Activated CD4-positive, alpha-beta T cell treated with anti-CD3 and anti-CD28 coated beads for 36 hours (primary cell): Measurements from ENCODE around the gene CD320. TPM values are rescaled to one million over a fixed set of nuclear protein-coding genes. Genes with fewer than 3 reads are reported as not detected.

Source experiments
- ATAC-seq: fragments of 200-7000 bp; cut with Tn5 transposase; one replicate; pipeline ENCODE4 v1.10.0; 2021; ENCODE audit warnings: mild to moderate bottlenecking, moderate library complexity
- CTCF ChIA-PET: fragments of 350-600 bp; sonication (Branson Sonifier 250); formaldehyde crosslinking; loops from one replicate; lab custom pipeline; 2021; ENCODE audit warnings: antibody characterized with exemption; lab: Charles Lee
- POLR2A ChIA-PET: fragments of 350-600 bp; sonication (Branson Sonifier 250); formaldehyde crosslinking; loops from one replicate; lab custom pipeline; 2021; ENCODE audit warnings: antibody characterized with exemption, inconsistent platforms; lab: Charles Lee
- DNase-seq: peaks from one replicate; pipeline ENCODE4 v3.0.0-alpha.2; 2020
- H3K27ac Mint-ChIP-seq: one replicate; pipeline ENCODE4 v1.8.0; 2021; ENCODE audit warnings: mixed read lengths
- H3K27me3 Mint-ChIP-seq: one replicate; pipeline ENCODE4 v1.8.0; 2021; ENCODE audit warnings: mixed read lengths
- H3K36me3 Mint-ChIP-seq: one replicate; pipeline ENCODE4 v1.8.0; 2021; ENCODE audit warnings: low read depth, mixed read lengths
- H3K4me1 Mint-ChIP-seq: one replicate; pipeline ENCODE4 v1.8.0; 2021; ENCODE audit warnings: mixed read lengths
- H3K4me3 Mint-ChIP-seq: one replicate; pipeline ENCODE4 v1.8.0; 2021; ENCODE audit warnings: mild to moderate bottlenecking, moderate library complexity, mixed read lengths
- H3K9me3 Mint-ChIP-seq: one replicate; pipeline ENCODE4 v1.8.0; 2021; ENCODE audit warnings: low read depth, mixed read lengths
- intact Hi-C, 2 experiments: fragments of 100-400 bp; cut with DNase I in 1 of 2; cut with micrococcal nuclease in 1 of 2; formaldehyde crosslinking; loops; one replicate each; pipeline versions ENCODE4 v1.14.2 to v1.15.1; 2022 to 2024; cut with DNase I, micrococcal nuclease
- total RNA-seq, 2 experiments: library from RNA; stranded (reverse); gene quantifications; one replicate each; pipeline ENCODE4 v1.2.3, GENCODE V29; 2021

CD320 gene
- total RNA-seq, 2 experiments from 2014 or later: 39.9 to 41.4 TPM

- intact Hi-C loops: no loop called here
- H3K4me1 Mint-ChIP-seq: peaks cover 8% of the 10 kb centered on the region
- no peaks in the 10 kb centered on the region for H3K36me3 Mint-ChIP-seq
- H3K4me3 Mint-ChIP-seq: no peak overlapping the region
- ATAC-seq: no peak
- no peak for DNase-seq
- peaks cover 23% of the 10 kb centered on the region for H3K27me3 Mint-ChIP-seq
- CTCF ChIA-PET: interaction anchor here (0.9 to 3.3 kb wide), 7 partner anchors 10 to 244 kb away, joined by 3 to 20 read pairs (median 4); partner anchors contain the start of genes ANGPTL4, KANK3 and RPS28
- H3K27ac Mint-ChIP-seq: no peak overlapping the region
- POLR2A ChIA-PET: interaction anchor here (0.9 kb wide), 1 partner anchor 390 kb away, joined by 3 read pairs; the partner anchor contains the start of gene TIMM44
- no peaks in the 10 kb centered on the region for H3K9me3 Mint-ChIP-seq
Measured at GRCh38 chr19:8333767-8334457, 25.8 kb upstream of the CD320 start.

GRCh38 chr19:8332976-8333766 lies 25.0 kb upstream of the CD320 start:
- ChIA-PET CTCF (interaction anchor here (1.3 to 3.3 kb wide), 2 partner anchors 10 to 245 kb away, joined by 3 to 20 read pairs; partner anchors contain the start of gene RPS28), POLR2A (interaction anchor here (0.9 kb wide), 1 partner anchor 390 kb away, joined by 3 read pairs; the partner anchor contains the start of gene TIMM44)
- H3K9me3 Mint-ChIP-seq: no peaks in the 10 kb centered on the region
- intact Hi-C loops: no loop called here
- ATAC-seq (no peak), DNase-seq (no peak)
- H3K27ac Mint-ChIP-seq: no peak overlapping the region
- H3K36me3 Mint-ChIP-seq: no peaks in the 10 kb centered on the region
- peaks cover 19% of the 10 kb centered on the region for H3K27me3 Mint-ChIP-seq
- peaks cover 8% of the 10 kb centered on the region for H3K4me1 Mint-ChIP-seq
- no peak overlapping the region for H3K4me3 Mint-ChIP-seq

- no peak overlapping the region for H3K27ac Mint-ChIP-seq
- no peak for ATAC-seq
- ChIA-PET CTCF (interaction anchor here (1.3 kb wide), 1 partner anchor 10 kb away, joined by 6 read pairs; no protein-coding TSS in a partner anchor), POLR2A (no interaction called here)
- H3K36me3 Mint-ChIP-seq: no peaks in the 10 kb centered on the region
- H3K27me3 Mint-ChIP-seq: peaks cover 12% of the 10 kb centered on the region
- intact Hi-C loops: no loop called here
- no peak overlapping the region for H3K4me3 Mint-ChIP-seq
- H3K4me1 Mint-ChIP-seq: peaks cover 8% of the 10 kb centered on the region
- no peaks in the 10 kb centered on the region for H3K9me3 Mint-ChIP-seq
- no peak for DNase-seq
Measured at GRCh38 chr19:8331263-8331845, 23.2 kb upstream of the CD320 start.

GRCh38 chr19:8329996-8330395 lies 21.8 kb upstream of the CD320 start:
- Mint-ChIP-seq H3K4me3 (no peak overlapping the region), H3K36me3 (no peaks in the 10 kb centered on the region), H3K27me3 (peaks cover 7% of the 10 kb centered on the region), H3K4me1 (peaks cover 2% of the 10 kb centered on the region), H3K27ac (no peak overlapping the region), H3K9me3 (no peaks in the 10 kb centered on the region)
- ChIA-PET POLR2A (no interaction called here), CTCF (no interaction called here)
- ATAC-seq: no peak
- no peak for DNase-seq
- intact Hi-C loops: no loop called here

GRCh38 chr19:8325454-8325853 lies 17.3 kb upstream of the CD320 start:
- no peaks in the 10 kb centered on the region for H3K27me3 Mint-ChIP-seq
- no peaks in the 10 kb centered on the region for H3K9me3 Mint-ChIP-seq
- H3K4me1 Mint-ChIP-seq: peaks cover 12% of the 10 kb centered on the region
- CTCF ChIA-PET: interaction anchor here (0.6 to 1.1 kb wide), 2 partner anchors 28 to 74 kb away, joined by 3 to 4 read pairs; no protein-coding TSS in a partner anchor
- intact Hi-C loops: no loop called here
- H3K27ac Mint-ChIP-seq: no peak overlapping the region
- H3K4me3 Mint-ChIP-seq: no peak overlapping the region
- peaks cover 28% of the 10 kb centered on the region for H3K36me3 Mint-ChIP-seq
- DNase-seq (no peak), ATAC-seq (no peak)
- POLR2A ChIA-PET: no interaction called here

GRCh38 chr19:8324186-8325050 lies 16.3 kb upstream of the CD320 start:
- Mint-ChIP-seq H3K4me1 (peaks cover 20% of the 10 kb centered on the region), H3K27me3 (no peaks in the 10 kb centered on the region), H3K27ac (no peak overlapping the region), H3K36me3 (peaks cover 32% of the 10 kb centered on the region), H3K9me3 (no peaks in the 10 kb centered on the region), H3K4me3 (peak overlapping the region; percentile 97)
- ChIA-PET CTCF (interaction anchor here (0.5 to 3.8 kb wide), 4 partner anchors 11 to 505 kb away, joined by 3 to 20 read pairs (median 4); no protein-coding TSS in a partner anchor), POLR2A (no interaction called here)
- ATAC-seq: no peak
- intact Hi-C loops: loop anchor here in 1 of 2 experiments (5.0 kb wide), 1 partner anchor 382 kb away; the partner anchor contains the start of gene TIMM44
- no peak for DNase-seq

GRCh38 chr19:8323781-8324185 lies 15.6 kb upstream of the CD320 start:
- peaks cover 22% of the 10 kb centered on the region for H3K4me1 Mint-ChIP-seq
- POLR2A ChIA-PET: interaction anchor here (0.6 kb wide), 2 partner anchors 17 to 50 kb away, joined by 3 to 5 read pairs; no protein-coding TSS in a partner anchor
- ATAC-seq (no peak), DNase-seq (no peak)
- H3K27me3 Mint-ChIP-seq: no peaks in the 10 kb centered on the region
- no peaks in the 10 kb centered on the region for H3K9me3 Mint-ChIP-seq
- H3K27ac Mint-ChIP-seq: no peak overlapping the region
- H3K36me3 Mint-ChIP-seq: peaks cover 32% of the 10 kb centered on the region
- intact Hi-C loops: loop anchor here in 1 of 2 experiments (5.0 kb wide), 1 partner anchor 381 kb away; the partner anchor contains the start of gene TIMM44
- CTCF ChIA-PET: interaction anchor here (0.5 to 3.8 kb wide), 6 partner anchors 11 to 505 kb away, joined by 3 to 20 read pairs (median 4); partner anchors contain the start of gene MYO1F
- H3K4me3 Mint-ChIP-seq: peak overlapping the region; percentile 97

- H3K9me3 Mint-ChIP-seq: no peaks in the 10 kb centered on the region
- peaks cover 22% of the 10 kb centered on the region for H3K4me1 Mint-ChIP-seq
- H3K4me3 Mint-ChIP-seq: peak overlapping the region; percentile 97
- peak overlapping the region; percentile 97 for H3K27ac Mint-ChIP-seq
- DNase-seq: no peak
- H3K36me3 Mint-ChIP-seq: peaks cover 32% of the 10 kb centered on the region
- H3K27me3 Mint-ChIP-seq: no peaks in the 10 kb centered on the region
- ATAC-seq: no peak
- POLR2A ChIA-PET: no interaction called here
- CTCF ChIA-PET: interaction anchor here (0.6 to 4.0 kb wide), 3 partner anchors 12 to 31 kb away, joined by 3 to 20 read pairs (median 14); no protein-coding TSS in a partner anchor
- intact Hi-C loops: loop anchor here in 1 of 2 experiments (5.0 kb wide), 1 partner anchor 380 kb away; the partner anchor contains the start of gene TIMM44
Measured at GRCh38 chr19:8322638-8322997, 14.5 kb upstream of the CD320 start.

- Mint-ChIP-seq H3K4me3 (peak overlapping the region; percentile 97), H3K9me3 (no peaks in the 10 kb centered on the region), H3K27ac (peak overlapping the region; percentile 97), H3K27me3 (no peaks in the 10 kb centered on the region), H3K4me1 (peaks cover 22% of the 10 kb centered on the region), H3K36me3 (peaks cover 32% of the 10 kb centered on the region)
- ATAC-seq (peak; percentile 2), DNase-seq (no peak)
- POLR2A ChIA-PET: no interaction called here
- intact Hi-C loops: loop anchor here (1.0 to 5.0 kb wide), 12 partner anchors 14 to 380 kb away; partner anchors contain the start of genes CD320 (in 2 of the 2), RAB11B (in 2 of the 2), TIMM44 (in 2 of the 2) and CERS4 (in 1 of the 2)
- CTCF ChIA-PET: interaction anchor here (0.6 to 4.0 kb wide), 3 partner anchors 11 to 1957 kb away, joined by 3 to 20 read pairs (median 14); no protein-coding TSS in a partner anchor
Measured at GRCh38 chr19:8321986-8322637, 14.0 kb upstream of the CD320 start.
